Measurements from ENCODE around the gene FGF2. TPM values are rescaled to one million over a fixed set of nuclear protein-coding genes. Genes with fewer than 3 reads are reported as not detected.

FGF2 gene
- total RNA-seq, 1 experiment from 2014 or later = 115 TPM

- TF ChIP-seq SOX15 (CRISPR knock-in tag; IDR thresholded peaks at IDR 0.05) (no peak), JAZF1 (CRISPR knock-in tag; IDR thresholded peaks at IDR 0.05) (no peak), ZNF416 (CRISPR knock-in tag; IDR thresholded peaks at IDR 0.05) (no peak), IRF2 (CRISPR knock-in tag; IDR thresholded peaks at IDR 0.05; ENCODE audit: borderline replicate concordance, low read depth) (no peak)
- Mint-ChIP-seq H3K4me1 (no peaks in the 10 kb centered on the region), H3K4me3 (no peak overlapping the region), H3K27ac (no peak overlapping the region), H3K9me3 (peaks cover 23% of the 10 kb centered on the region), H3K27me3 (ENCODE audit: low read depth) (no peaks in the 10 kb centered on the region), H3K36me3 (peaks cover 65% of the 10 kb centered on the region)
- ATAC-seq = no peak
- DNase-seq (ENCODE audit: low spot score) = no peak
- CTCF ChIA-PET = no interaction called here
- POLR2A ChIA-PET = no interaction called here
Measured at GRCh38 chr4:122946142-122946541, 119.5 kb downstream of the FGF2 start.

Other genes starting within 250 kb of the FGF2 start
- not detected in 3 replicates for gene IL21, start 205.8 kb upstream of the FGF2 start, total RNA-seq (2021)
- gene BBS12, start 94.1 kb upstream of the FGF2 start, total RNA-seq (2021) = 2.1 to 2.7 TPM (median 2.3 TPM) in 3 replicates
- gene NUDT6, start 95.8 kb downstream of the FGF2 start, total RNA-seq (2021) = 8.0 to 8.7 TPM (median 8.4 TPM) in 3 replicates